GM23248 (cell line): ENCODE results near the gene FAM193A. TPM values are rescaled to one million over a fixed set of nuclear protein-coding genes. Genes with fewer than 3 reads are reported as not detected.
A peak's percentile ranks its signal among the peaks of the same experiment; 100 is the strongest.

Experiments used
- DNase-seq: peaks from one replicate; pipeline ENCODE4 v3.0.0-alpha.2; 2015
- H2AFZ ChIP-seq: fragments of 200-600 bp; sonication (generic); 2 replicates; pipeline ENCODE4 v1.6.1; 2016; ENCODE audit warnings: antibody characterized with exemption
- H3F3A ChIP-seq: fragments of 200-600 bp; sonication (generic); 2 replicates; pipeline ENCODE4 v1.6.1; 2016; ENCODE audit warnings: mild to moderate bottlenecking, antibody characterized with exemption, mixed run types; ENCODE audit not compliant: insufficient read depth
- H3K27ac ChIP-seq: fragments of 200-600 bp; sonication (generic); 2 replicates; pipeline ENCODE4 v1.5.1; 2016; ENCODE audit warnings: mild to moderate bottlenecking
- H3K27me3 ChIP-seq: fragments of 200-600 bp; sonication (generic); replicated peaks from 2 replicates; pipeline ENCODE4 v1.6.1; 2016; ENCODE audit warnings: mild to moderate bottlenecking; ENCODE audit not compliant: insufficient read depth
- H3K36me3 ChIP-seq: fragments of 200-600 bp; sonication (generic); 2 replicates; pipeline ENCODE4 v1.6.1; 2016; ENCODE audit warnings: low read depth, mild to moderate bottlenecking
- H3K4me1 ChIP-seq: fragments of 200-600 bp; sonication (generic); 2 replicates; pipeline ENCODE4 v1.6.1; 2016; ENCODE audit warnings: mild to moderate bottlenecking; ENCODE audit not compliant: insufficient read depth
- H3K4me2 ChIP-seq: fragments of 200-600 bp; sonication (generic); one replicate; pipeline ENCODE4 v1.6.1; 2016; ENCODE audit warnings: mild to moderate bottlenecking; ENCODE audit not compliant: unreplicated experiment
- H3K4me3 ChIP-seq: fragments of 200-600 bp; sonication (generic); 2 replicates; pipeline ENCODE4 v1.5.1; 2016; ENCODE audit warnings: mild to moderate bottlenecking
- H3K79me2 ChIP-seq: fragments of 200-600 bp; sonication (generic); 2 replicates; pipeline ENCODE4 v1.6.1; 2016; ENCODE audit warnings: mild to moderate bottlenecking; ENCODE audit not compliant: insufficient read depth
- H3K9ac ChIP-seq: fragments of 200-600 bp; sonication (generic); 2 replicates; pipeline ENCODE4 v1.6.1; 2016; ENCODE audit warnings: mild to moderate bottlenecking
- H3K9me2 ChIP-seq: fragments of 200-600 bp; sonication (generic); 2 replicates; pipeline ENCODE4 v1.6.1; 2016; ENCODE audit warnings: mixed run types, mild to moderate bottlenecking, moderate library complexity; ENCODE audit not compliant: insufficient read depth
- H3K9me3 ChIP-seq: fragments of 200-600 bp; sonication (generic); one replicate; pipeline ENCODE4 v1.6.1; 2017; ENCODE audit warnings: low read depth
- H4K20me1 ChIP-seq: fragments of 200-600 bp; sonication (generic); 2 replicates; pipeline ENCODE4 v1.6.0; 2016; ENCODE audit not compliant: insufficient read depth
- EZH2 ChIP-seq: fragments of 200-600 bp; sonication (generic); IDR thresholded peaks from 2 replicates; pipeline ENCODE4 v1.6.1; 2018; ENCODE audit warnings: antibody characterized with exemption, mild to moderate bottlenecking; ENCODE audit not compliant: insufficient read depth, poor library complexity, severe bottlenecking
- EZH2phosphoT487 ChIP-seq: fragments of 200-600 bp; sonication (generic); IDR thresholded peaks from 2 replicates; pipeline ENCODE4 v1.6.1; 2018; ENCODE audit warnings: antibody characterized with exemption, moderate library complexity, mild to moderate bottlenecking, low read depth; ENCODE audit not compliant: insufficient read depth
- WGBS, 2 experiments: methylation state at CpG; one replicate each; pipeline ENCODE4 v1.1.6; 2015 to 2017; ENCODE audit warnings: low lambda C conversion rate in 2 of 2, low coverage in 1 of 2; ENCODE audit errors: missing lambda C conversion rate in 2 of 2; 5-methylcytosine and 5-hydroxymethylcytosine counted together
- in situ Hi-C: fragments of 300-500 bp; cut with MboI; formaldehyde crosslinking; loops from 2 replicates; pipeline ENCODE4 v1.15.0; 2020
- polyA plus RNA-seq: library from polyadenylated mRNA; unstranded; fragments of >200 nt; fragmentation: Nextera tagmentation; extraction: Ambion mirVana; gene quantifications from 2 replicates; pipeline ENCODE4 v1.2.1, GENCODE V29; 2016
- total RNA-seq: library from RNA; depleted of rRNA; stranded (reverse); fragments of >200 nt; shearing (Covaris generic); gene quantifications from 2 replicates; pipeline ENCODE4 v1.2.3, GENCODE V29; 2014

Gene FAM193A
- total and polyA plus RNA-seq, 2 experiments from 2014 or later, result 5.0 to 19.0 TPM

- Histone ChIP-seq H3K9me3 (no peaks in the 10 kb centered on the region), H3F3A (no peaks in the 10 kb centered on the region), H3K36me3 (peaks cover 13% of the 10 kb centered on the region; the same call in 1 of the 2 replicates), H4K20me1 (no peaks in the 10 kb centered on the region), H3K4me3 (no peak overlapping the region), H3K4me2 (no peak overlapping the region), H3K27ac (no peak overlapping the region), H3K9me2 (no peaks in the 10 kb centered on the region), H3K9ac (no peak overlapping the region), H3K4me1 (no peaks in the 10 kb centered on the region), H3K27me3 (no peaks in the 10 kb centered on the region), H2AFZ (no peak overlapping the region), H3K79me2 (no peaks in the 10 kb centered on the region)
- TF ChIP-seq EZH2, result no peak
- no peak for TF ChIP-seq EZH2phosphoT487
- in situ Hi-C loops, result no loop called here
- WGBS, 2 experiments, result 100% methylated on average over 2 of the region's 2 CpGs
- no peak for DNase-seq
These were observed 19.8 kb upstream of the FAM193A start for GRCh38 chr4:2516635-2517034.

- in situ Hi-C loops, result no loop called here
- H3K9me2 ChIP-seq, result no peaks in the 10 kb centered on the region
- no peaks in the 10 kb centered on the region for H3K27me3 ChIP-seq
- H4K20me1 ChIP-seq, result no peaks in the 10 kb centered on the region
- H3K36me3 ChIP-seq, result no peaks in the 10 kb centered on the region
- H2AFZ ChIP-seq, result no peak overlapping the region
- no peak overlapping the region for H3K9ac ChIP-seq
- no peak for DNase-seq
- H3K79me2 ChIP-seq, result no peaks in the 10 kb centered on the region
- TF ChIP-seq EZH2phosphoT487, result no peak
- TF ChIP-seq EZH2, result no peak
- H3K4me1 ChIP-seq, result no peaks in the 10 kb centered on the region
- H3K9me3 ChIP-seq, result no peaks in the 10 kb centered on the region
- WGBS, 2 experiments, result 92% methylated on average over 9 of the region's 9 CpGs
- no peak overlapping the region for H3K4me3 ChIP-seq
- no peak overlapping the region for H3K27ac ChIP-seq
- H3K4me2 ChIP-seq, result no peak overlapping the region
- H3F3A ChIP-seq, result peaks cover 4% of the 10 kb centered on the region; the same call in 1 of the 2 replicates
These were observed 9.9 kb upstream of the FAM193A start for GRCh38 chr4:2526559-2526958.

GRCh38 chr4:2534904-2535375 is 1.5 kb upstream of the FAM193A start:
- Histone ChIP-seq H3K9me3 (no peaks in the 10 kb centered on the region), H3K79me2 (peaks cover 38% of the 10 kb centered on the region)

GRCh38 chr4:2535376-2536192 is 863 bp upstream of the FAM193A start:
- DNase-seq, result peak; percentile 88
- Histone ChIP-seq H3K4me1 (peaks cover 12% of the 10 kb centered on the region; the same call in 1 of the 2 replicates), H3K36me3 (no peaks in the 10 kb centered on the region), H3K27ac (peak overlapping the region; percentile 80), H3K9me3 (no peaks in the 10 kb centered on the region), H3K9ac (peak overlapping the region; percentile 95), H3K79me2 (peaks cover 44% of the 10 kb centered on the region), H3K4me2 (peak overlapping the region; percentile 82), H4K20me1 (peaks cover 3% of the 10 kb centered on the region; the same call in 1 of the 2 replicates), H2AFZ (peak overlapping the region; percentile 76), H3F3A (peaks cover 7% of the 10 kb centered on the region; the same call in 1 of the 2 replicates), H3K9me2 (no peaks in the 10 kb centered on the region), H3K4me3 (peak overlapping the region; percentile 75), H3K27me3 (no peaks in the 10 kb centered on the region)
- TF ChIP-seq EZH2phosphoT487 (no peak), EZH2 (no peak)
- 6 to 10% methylated on average over 35 to 49 of the region's 77 CpGs for WGBS, 2 experiments
- in situ Hi-C loops, result no loop called here

More at GRCh38 chr4:2534904-2535375, 1.5 kb upstream of the FAM193A start:
- peak overlapping the region; percentile 95 for H3K9ac ChIP-seq
- H3K4me2 ChIP-seq, result peak overlapping the region; percentile 82
- WGBS, 2 experiments, result 61 to 64% methylated on average over 5 of the region's 5 CpGs
- DNase-seq, result peak; percentile 20
- H3F3A ChIP-seq, result peaks cover 8% of the 10 kb centered on the region; the same call in 1 of the 2 replicates
- H3K27ac ChIP-seq, result peak overlapping the region; percentile 80
- H3K27me3 ChIP-seq, result no peaks in the 10 kb centered on the region
- H3K9me2 ChIP-seq, result no peaks in the 10 kb centered on the region
- H3K36me3 ChIP-seq, result no peaks in the 10 kb centered on the region
- H3K4me3 ChIP-seq, result peak overlapping the region; percentile 75
- TF ChIP-seq EZH2, result no peak
- H4K20me1 ChIP-seq, result 0 out of 2 replicates have a peak, but pooled peaks cover 3% of the 10 kb centered on the region
- H2AFZ ChIP-seq, result peak overlapping the region; percentile 76
- H3K4me1 ChIP-seq, result peaks cover 12% of the 10 kb centered on the region; the same call in 1 of the 2 replicates
- in situ Hi-C loops, result no loop called here
